Measurements from ENCODE around the gene DIS3L2.

The DIS3L2 gene

GRCh38 chr2:232273903-232274643 lies 312.6 kb downstream of the DIS3L2 start:
- TF ChIP-seq POLR2AphosphoS5 (IDR thresholded peaks at IDR 0.05; ENCODE audit: low read depth, low read length) (no peak), REST (IDR thresholded peaks at IDR 0.05; ENCODE audit: insufficient read depth in 1 of 2, low read depth in 2 of 2, low read length in 2 of 2) (no peak), FOXP2 (optimal IDR thresholded peaks at IDR 0.05; ENCODE audit: borderline replicate concordance, extremely low read depth, extremely low read length, insufficient read depth) (no peak), SIN3A (IDR thresholded peaks at IDR 0.05; ENCODE audit: borderline replicate concordance, insufficient read depth, low read length) (no peak), TAF1 (IDR thresholded peaks at IDR 0.05; ENCODE audit: borderline replicate concordance, insufficient read depth, low read length) (no peak)

- TF ChIP-seq FOXP2 (optimal IDR thresholded peaks at IDR 0.05; ENCODE audit: borderline replicate concordance, extremely low read depth, extremely low read length, insufficient read depth) (no peak), REST (IDR thresholded peaks at IDR 0.05; ENCODE audit: insufficient read depth in 1 of 2, low read depth in 2 of 2, low read length in 2 of 2) (no peak), TAF1 (IDR thresholded peaks at IDR 0.05; ENCODE audit: borderline replicate concordance, insufficient read depth, low read length) (no peak), SIN3A (IDR thresholded peaks at IDR 0.05; ENCODE audit: borderline replicate concordance, insufficient read depth, low read length) (no peak), POLR2AphosphoS5 (IDR thresholded peaks at IDR 0.05; ENCODE audit: low read depth, low read length) (no peak)
These were observed 314.2 kb downstream of the DIS3L2 start for GRCh38 chr2:232275670-232276069.

- TF ChIP-seq TAF1 (IDR thresholded peaks at IDR 0.05; ENCODE audit: borderline replicate concordance, insufficient read depth, low read length) (no peak), FOXP2 (optimal IDR thresholded peaks at IDR 0.05; ENCODE audit: borderline replicate concordance, extremely low read depth, extremely low read length, insufficient read depth) (no peak), POLR2AphosphoS5 (IDR thresholded peaks at IDR 0.05; ENCODE audit: low read depth, low read length) (no peak), SIN3A (IDR thresholded peaks at IDR 0.05; ENCODE audit: borderline replicate concordance, insufficient read depth, low read length) (no peak), REST (IDR thresholded peaks at IDR 0.05; ENCODE audit: insufficient read depth in 1 of 2, low read depth in 2 of 2, low read length in 2 of 2) (no peak)
These were observed 314.7 kb downstream of the DIS3L2 start for GRCh38 chr2:232276084-232276732.

GRCh38 chr2:232276733-232277313 lies 315.3 kb downstream of the DIS3L2 start:
- no peak for TF ChIP-seq TAF1 (IDR thresholded peaks at IDR 0.05; ENCODE audit: borderline replicate concordance, insufficient read depth, low read length)
- no peak for TF ChIP-seq SIN3A (IDR thresholded peaks at IDR 0.05; ENCODE audit: borderline replicate concordance, insufficient read depth, low read length)
- TF ChIP-seq FOXP2 (optimal IDR thresholded peaks at IDR 0.05; ENCODE audit: borderline replicate concordance, extremely low read depth, extremely low read length, insufficient read depth) = no peak
- no peak for TF ChIP-seq REST (IDR thresholded peaks at IDR 0.05; ENCODE audit: insufficient read depth in 1 of 2, low read depth in 2 of 2, low read length in 2 of 2)
- no peak for TF ChIP-seq POLR2AphosphoS5 (IDR thresholded peaks at IDR 0.05; ENCODE audit: low read depth, low read length)

All from PFSK-1 (cell line).